ENCODE results near the gene VEGFA. TPM values are rescaled to one million over a fixed set of nuclear protein-coding genes. Genes with fewer than 3 reads are reported as not detected.
A peak's percentile ranks its signal among the peaks of the same experiment; 100 is the strongest.

Gene VEGFA
- total RNA-seq, 6 donors from 2014 or later: 129 to 564 (median 261) TPM

DNA sequence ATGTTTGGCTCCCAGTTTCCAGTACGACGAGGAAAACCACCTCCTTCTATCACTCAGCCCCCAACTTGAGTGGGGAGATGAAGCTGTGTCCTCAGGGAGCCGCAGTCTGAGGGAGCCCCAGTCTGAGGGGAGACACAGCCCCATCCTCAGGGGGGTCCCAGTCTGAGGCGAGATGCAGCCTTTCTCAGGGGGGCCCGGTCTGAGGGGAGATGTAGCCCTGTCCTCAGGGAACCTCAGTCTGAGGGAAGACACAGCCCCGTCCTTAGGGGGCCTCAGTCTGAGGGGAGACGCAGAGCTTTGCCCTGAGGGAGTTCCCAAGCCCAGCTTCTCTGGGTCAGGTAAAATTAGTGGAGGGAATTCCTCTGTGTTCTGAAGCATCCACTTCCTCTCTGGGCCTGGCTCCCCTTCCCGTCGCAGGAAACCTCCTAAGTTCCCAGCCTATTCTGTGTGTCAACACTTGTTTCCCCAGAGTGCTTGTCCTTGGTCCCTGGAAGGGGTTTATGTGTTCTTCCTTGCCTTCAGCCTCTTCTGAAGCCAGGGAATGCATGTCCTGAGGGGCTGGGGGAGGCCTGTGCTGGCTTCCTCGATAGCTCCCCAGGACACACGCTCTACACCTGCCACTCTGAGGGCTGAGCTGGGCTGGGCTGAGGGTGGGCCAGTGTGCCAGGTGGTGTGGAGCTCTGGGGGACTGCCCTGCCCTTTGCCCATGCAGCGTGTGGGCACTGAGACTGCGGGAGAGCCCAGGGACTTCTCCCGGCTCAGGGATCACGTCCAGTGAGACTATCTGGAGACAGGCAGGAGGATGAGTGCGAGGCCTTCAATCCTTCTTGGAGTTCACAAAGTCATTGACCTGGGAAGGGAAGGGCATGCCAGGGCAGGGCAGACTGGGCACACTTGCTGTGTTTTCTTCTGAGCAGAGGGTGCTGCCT lies 55.4 kb downstream of the VEGFA start:
- WGBS, 2 donors: 58 to 80% methylated on average over 7 to 16 of the region's 16 CpGs
- TF ChIP-seq EP300 (IDR thresholded peaks at IDR 0.05): peak in 1 of 4 donors; percentile 11
- TF ChIP-seq POLR2AphosphoS5 (IDR thresholded peaks at IDR 0.05): peak in 1 of 2 donors; percentile 68
- TF ChIP-seq, protein P1, sequence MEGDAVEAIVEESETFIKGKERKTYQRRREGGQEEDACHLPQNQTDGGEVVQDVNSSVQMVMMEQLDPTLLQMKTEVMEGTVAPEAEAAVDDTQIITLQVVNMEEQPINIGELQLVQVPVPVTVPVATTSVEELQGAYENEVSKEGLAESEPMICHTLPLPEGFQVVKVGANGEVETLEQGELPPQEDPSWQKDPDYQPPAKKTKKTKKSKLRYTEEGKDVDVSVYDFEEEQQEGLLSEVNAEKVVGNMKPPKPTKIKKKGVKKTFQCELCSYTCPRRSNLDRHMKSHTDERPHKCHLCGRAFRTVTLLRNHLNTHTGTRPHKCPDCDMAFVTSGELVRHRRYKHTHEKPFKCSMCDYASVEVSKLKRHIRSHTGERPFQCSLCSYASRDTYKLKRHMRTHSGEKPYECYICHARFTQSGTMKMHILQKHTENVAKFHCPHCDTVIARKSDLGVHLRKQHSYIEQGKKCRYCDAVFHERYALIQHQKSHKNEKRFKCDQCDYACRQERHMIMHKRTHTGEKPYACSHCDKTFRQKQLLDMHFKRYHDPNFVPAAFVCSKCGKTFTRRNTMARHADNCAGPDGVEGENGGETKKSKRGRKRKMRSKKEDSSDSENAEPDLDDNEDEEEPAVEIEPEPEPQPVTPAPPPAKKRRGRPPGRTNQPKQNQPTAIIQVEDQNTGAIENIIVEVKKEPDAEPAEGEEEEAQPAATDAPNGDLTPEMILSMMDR (IDR thresholded peaks at IDR 0.05): no peak
- peaks cover 3 to 35% (median 22%) of the 10 kb centered on the region in 4 donors for H3K4me1 ChIP-seq
- DNase-seq (peak; percentile 55 to 63), ATAC-seq (ENCODE audit: low FRiP score in 2 of 2) (peak; percentile 39 to 55)
- H3K27ac ChIP-seq: peak overlapping the region in 3 of 4 donors; percentile 49 to 69 (median 53)
- H3K36me3 ChIP-seq: no peaks in the 10 kb centered on the region
- H3K27me3 ChIP-seq: no peaks in the 10 kb centered on the region
- no peaks in the 10 kb centered on the region for H3K9me3 ChIP-seq
- H3K4me3 ChIP-seq: peak overlapping the region in 1 of 4 donors; percentile 10

DNA sequence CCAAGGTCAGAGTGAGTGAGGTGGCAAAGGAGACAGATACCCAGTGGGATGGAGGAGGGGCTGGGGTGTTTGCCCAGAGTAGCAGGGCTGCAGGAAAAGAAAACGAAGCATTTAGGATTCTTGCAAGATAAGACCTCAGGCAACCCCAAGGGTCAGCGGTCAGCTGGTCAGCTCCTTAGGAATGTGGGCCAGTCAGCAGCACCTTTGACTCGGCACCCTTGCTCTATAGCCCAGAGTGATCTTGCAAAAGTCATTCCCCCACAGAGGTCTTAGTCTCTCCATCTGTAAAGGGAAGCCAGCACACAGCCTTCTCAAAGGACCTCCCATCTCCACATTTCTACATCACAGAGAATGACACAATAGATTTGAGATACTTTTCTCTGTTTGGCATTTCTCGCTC lies 56.7 kb downstream of the VEGFA start:
- TF ChIP-seq POLR2A (IDR thresholded peaks at IDR 0.05) (no peak), EP300 (IDR thresholded peaks at IDR 0.05) (no peak), POLR2AphosphoS5 (IDR thresholded peaks at IDR 0.05) (no peak)
- TF ChIP-seq, protein P1 (IDR thresholded peaks at IDR 0.05): no peak
- Histone ChIP-seq H3K27ac (no peak overlapping the region), H3K36me3 (no peaks in the 10 kb centered on the region), H3K4me1 (peaks cover 3 to 35% (median 22%) of the 10 kb centered on the region in 4 donors), H3K9me3 (no peaks in the 10 kb centered on the region), H3K27me3 (no peaks in the 10 kb centered on the region), H3K4me3 (no peak overlapping the region)
- ATAC-seq (ENCODE audit: low FRiP score in 2 of 2): no peak
- WGBS, 2 donors: 77 to 82% methylated on average over 4 of the region's 4 CpGs
- no peak for DNase-seq

DNA sequence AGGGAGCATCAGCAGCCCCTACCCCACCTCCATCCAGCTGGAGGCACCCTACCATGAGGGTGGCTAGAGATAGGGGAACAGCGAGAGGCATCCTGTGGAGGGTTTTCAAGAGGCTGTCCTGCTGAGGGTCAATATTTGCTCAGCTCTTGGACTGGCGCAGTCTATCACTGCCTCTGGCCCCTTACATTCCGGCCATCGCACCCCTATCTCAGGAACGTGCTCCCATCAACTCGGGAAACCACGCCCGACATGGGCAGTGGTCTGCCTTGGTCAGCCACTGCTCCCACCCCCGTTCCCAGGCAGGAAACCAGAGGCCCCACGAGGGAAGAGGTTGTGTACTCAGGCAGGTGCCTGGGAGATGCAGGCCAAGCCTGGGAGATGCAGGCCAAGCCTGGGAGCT lies 57.9 kb downstream of the VEGFA start:
- peak in 1 of 2 donors; percentile 38 for DNase-seq
- WGBS, 2 donors: 56 to 92% methylated on average over 5 to 10 of the region's 10 CpGs
- no peaks in the 10 kb centered on the region for H3K27me3 ChIP-seq
- no peaks in the 10 kb centered on the region for H3K9me3 ChIP-seq
- peaks cover 3 to 35% (median 22%) of the 10 kb centered on the region in 4 donors for H3K4me1 ChIP-seq
- peak overlapping the region in 1 of 4 donors; percentile 13 for H3K27ac ChIP-seq
- no peaks in the 10 kb centered on the region for H3K36me3 ChIP-seq
- TF ChIP-seq POLR2AphosphoS5 (IDR thresholded peaks at IDR 0.05): peak in 1 of 2 donors; percentile 20
- TF ChIP-seq, protein P1 (IDR thresholded peaks at IDR 0.05): no peak
- no peak overlapping the region for H3K4me3 ChIP-seq
- no peak for ATAC-seq (ENCODE audit: low FRiP score in 2 of 2)

DNA sequence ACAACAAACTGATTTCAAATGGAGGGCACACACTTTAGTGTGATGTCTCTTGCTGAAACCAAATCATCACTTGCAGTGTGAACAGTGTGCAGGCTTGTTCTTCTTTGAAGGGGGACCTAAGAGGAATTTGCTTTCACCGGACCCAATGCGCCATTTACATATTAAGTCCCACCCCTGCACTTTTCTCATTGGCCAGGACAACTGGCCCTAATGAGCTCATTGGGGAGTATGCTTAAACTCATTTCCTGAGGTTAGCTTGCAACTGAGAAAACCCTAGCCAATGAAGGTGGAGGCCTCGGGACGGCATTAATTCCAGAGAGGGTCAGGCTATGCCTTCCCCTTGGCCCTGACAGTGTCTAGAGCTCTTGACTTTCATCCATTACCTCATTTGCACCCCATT lies 58.7 kb downstream of the VEGFA start:
- no peak for TF ChIP-seq EP300 (IDR thresholded peaks at IDR 0.05)
- no peaks in the 10 kb centered on the region for H3K36me3 ChIP-seq
- H3K9me3 ChIP-seq: no peaks in the 10 kb centered on the region
- DNase-seq (no peak), ATAC-seq (ENCODE audit: low FRiP score in 2 of 2) (no peak)
- WGBS, 2 donors: 63 to 68% methylated on average over 4 of the region's 4 CpGs
- no peaks in the 10 kb centered on the region for H3K27me3 ChIP-seq
- no peak overlapping the region for H3K27ac ChIP-seq
- peaks cover 3 to 33% (median 22%) of the 10 kb centered on the region in 4 donors for H3K4me1 ChIP-seq
- H3K4me3 ChIP-seq: no peak overlapping the region

DNA sequence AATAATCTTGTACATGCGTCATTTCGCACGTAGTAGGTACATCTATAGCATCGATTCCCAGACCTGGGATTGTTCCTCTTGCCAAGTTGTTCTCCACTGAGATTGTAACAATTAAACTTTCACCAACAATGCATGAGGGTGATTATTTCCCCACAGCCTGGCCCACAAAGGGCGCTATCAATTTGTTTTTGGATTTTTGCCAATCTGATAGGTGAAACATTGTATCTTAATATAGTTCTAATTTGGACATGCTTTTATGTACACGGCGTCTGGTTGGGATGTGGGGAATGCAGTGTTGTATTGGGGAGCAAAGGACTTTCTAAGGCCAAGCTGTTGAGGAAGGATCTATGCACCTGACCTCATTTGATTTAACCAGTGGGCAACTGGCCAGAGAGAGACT lies 59.5 kb downstream of the VEGFA start:
- TF ChIP-seq EP300 (IDR thresholded peaks at IDR 0.05) (no peak), POLR2AphosphoS5 (IDR thresholded peaks at IDR 0.05) (no peak), POLR2A (IDR thresholded peaks at IDR 0.05) (no peak)
- TF ChIP-seq, protein P1 (IDR thresholded peaks at IDR 0.05): no peak
- 64 to 65% methylated on average over 7 of the region's 7 CpGs for WGBS, 2 donors
- Histone ChIP-seq H3K36me3 (no peaks in the 10 kb centered on the region), H3K9me3 (no peaks in the 10 kb centered on the region), H3K27me3 (no peaks in the 10 kb centered on the region), H3K4me3 (no peak overlapping the region), H3K4me1 (peaks cover 3 to 29% (median 16%) of the 10 kb centered on the region in 4 donors), H3K27ac (no peak overlapping the region)
- no peak for DNase-seq
- ATAC-seq (ENCODE audit: low FRiP score in 2 of 2): no peak
